SK-N-SH treated with all-trans-retinoic acid at 6 μM for 48 hours (cell line): ENCODE measurements around the gene CALM3.

ENCODE experiments used
- ATAC-seq: fragments of 200-7000 bp; cut with Tn5 transposase; 3 replicates; pipeline ENCODE4 v1.9.1; 2020; ENCODE audit warnings: mild to moderate bottlenecking, moderate library complexity
- ARNTL ChIP-seq: fragments of 450-650 bp; formaldehyde crosslinking; IDR thresholded peaks from 2 replicates; pipeline ENCODE4 v1.5.0; 2020; ENCODE audit warnings: low read depth, mild to moderate bottlenecking, moderate library complexity, borderline replicate concordance
- ESRRG ChIP-seq: fragments of 250-450 bp; sonication (Bioruptor Pico); IDR thresholded peaks from 2 replicates; pipeline ENCODE4 v1.6.1; 2021; ENCODE audit warnings: mild to moderate bottlenecking
- OSR1 ChIP-seq: fragments of 250-450 bp; sonication (Bioruptor Pico); IDR thresholded peaks from 2 replicates; pipeline ENCODE4 v1.8.0; 2022; ENCODE audit warnings: moderate library complexity, mild to moderate bottlenecking, inconsistent platforms
- PPARA ChIP-seq: fragments of 250-450 bp; sonication (Bioruptor Pico); IDR thresholded peaks from 2 replicates; pipeline ENCODE4 v1.5.0; 2020; ENCODE audit warnings: mild to moderate bottlenecking, borderline replicate concordance
- TCF4 ChIP-seq: fragments of 250-450 bp; sonication (Bioruptor Pico); IDR thresholded peaks from 2 replicates; pipeline ENCODE4 v1.8.0; 2021; ENCODE audit warnings: mild to moderate bottlenecking, moderate library complexity, borderline replicate concordance
- TOX ChIP-seq: fragments of 250-450 bp; sonication (Bioruptor Pico); IDR thresholded peaks from 2 replicates; pipeline ENCODE4 v1.8.0; 2021; ENCODE audit warnings: mild to moderate bottlenecking, moderate library complexity, borderline replicate concordance
- ZC3H10 ChIP-seq: fragments of 250-450 bp; sonication (Bioruptor Pico); IDR thresholded peaks from 2 replicates; pipeline ENCODE4 v1.5.1; 2021; ENCODE audit warnings: mild to moderate bottlenecking, moderate library complexity
- ZFP3 ChIP-seq: fragments of 250-450 bp; sonication (Bioruptor Pico); IDR thresholded peaks from 2 replicates; pipeline ENCODE4 v1.5.0; 2020; ENCODE audit warnings: mild to moderate bottlenecking, moderate library complexity
- ZFP30 ChIP-seq: fragments of 450-650 bp; formaldehyde crosslinking; IDR thresholded peaks from 2 replicates; pipeline ENCODE4 v1.5.0; 2022; ENCODE audit warnings: mild to moderate bottlenecking, moderate library complexity
- ZNF565 ChIP-seq: fragments of 450-650 bp; formaldehyde crosslinking; conservative IDR thresholded peaks from 2 replicates; pipeline ENCODE4 v1.5.0; 2020; ENCODE audit warnings: low read depth, mild to moderate bottlenecking, moderate library complexity
- ZNF70 ChIP-seq: fragments of 450-650 bp; formaldehyde crosslinking; IDR thresholded peaks from 2 replicates; pipeline ENCODE4 v1.5.0; 2020; ENCODE audit warnings: mild to moderate bottlenecking, moderate library complexity
- TF ChIP-seq, protein P1 (sequence below): fragments of 250-450 bp; sonication (Bioruptor Pico); IDR thresholded peaks from 2 replicates; pipeline ENCODE4 v1.5.0; 2020; ENCODE audit warnings: mild to moderate bottlenecking, moderate library complexity
- TF ChIP-seq, protein P2 (sequence below): fragments of 250-450 bp; sonication (Bioruptor Pico); IDR thresholded peaks from 2 replicates; pipeline ENCODE4 v1.8.0; 2020; ENCODE audit warnings: mild to moderate bottlenecking, moderate library complexity, borderline replicate concordance
- TF ChIP-seq, protein P3 (sequence below): fragments of 250-450 bp; sonication (Bioruptor Pico); IDR thresholded peaks from 2 replicates; pipeline ENCODE4 v1.5.1; 2020; ENCODE audit warnings: low read depth, mild to moderate bottlenecking, moderate library complexity
- TF ChIP-seq, protein P4 (sequence below): fragments of 250-450 bp; sonication (Bioruptor Pico); IDR thresholded peaks from 2 replicates; pipeline ENCODE4 v1.8.0; 2021; ENCODE audit warnings: low read depth, mild to moderate bottlenecking, moderate library complexity, borderline replicate concordance

The CALM3 gene

DNA sequence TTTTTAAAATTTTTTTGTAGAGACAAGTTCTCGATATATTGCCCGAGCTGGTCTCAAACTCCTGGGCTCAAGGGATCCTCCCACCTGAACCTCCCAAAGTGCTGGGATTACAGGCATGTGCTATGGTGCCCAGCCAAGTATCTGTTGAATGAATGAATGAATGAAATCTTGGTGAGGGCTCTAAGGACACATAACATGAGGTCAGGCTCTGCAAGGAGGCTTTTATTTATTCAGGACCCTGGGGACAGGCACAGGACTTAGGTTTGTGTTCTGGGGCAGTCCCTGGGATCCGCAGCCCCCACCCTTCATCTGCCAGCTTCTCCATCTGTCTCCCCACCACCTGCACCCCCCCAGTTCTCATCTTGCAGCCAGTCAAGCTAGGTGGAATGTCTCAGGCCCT lies 19.1 kb downstream of the CALM3 start:
- ATAC-seq, result no peak
- TF ChIP-seq ARNTL (CRISPR knock-in tag) (no peak), ZNF70 (peak; percentile 84), ZC3H10 (CRISPR knock-in tag) (no peak)

DNA sequence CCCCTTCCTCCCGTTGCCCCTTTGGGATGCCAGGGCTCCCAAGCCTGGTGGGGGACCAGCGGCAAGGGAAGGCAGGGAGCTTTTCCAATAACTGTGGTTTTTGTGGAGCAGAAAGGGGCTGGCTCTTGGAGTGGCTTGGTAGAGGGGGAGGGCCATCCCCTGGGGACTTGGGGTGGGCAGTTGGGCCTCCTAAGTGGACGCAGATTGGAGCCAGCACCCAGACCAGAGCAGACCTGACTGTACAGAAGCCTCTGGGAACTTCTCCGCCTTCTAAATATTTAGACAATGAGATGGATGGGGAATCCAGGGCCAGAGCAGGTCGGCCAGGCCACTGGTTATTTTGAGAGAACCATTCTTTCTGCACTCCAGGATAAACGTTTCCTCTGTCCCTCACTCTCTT lies 19.6 kb downstream of the CALM3 start:
- TF ChIP-seq ZFP30 (CRISPR knock-in tag) (no peak), ZNF565 (CRISPR knock-in tag) (no peak), TCF4 (CRISPR knock-in tag) (no peak), ESRRG (CRISPR knock-in tag) (no peak), ZFP3 (CRISPR knock-in tag) (no peak), ZNF70 (no peak), OSR1 (CRISPR knock-in tag) (no peak), PPARA (no peak)
- TF ChIP-seq, protein P1, sequence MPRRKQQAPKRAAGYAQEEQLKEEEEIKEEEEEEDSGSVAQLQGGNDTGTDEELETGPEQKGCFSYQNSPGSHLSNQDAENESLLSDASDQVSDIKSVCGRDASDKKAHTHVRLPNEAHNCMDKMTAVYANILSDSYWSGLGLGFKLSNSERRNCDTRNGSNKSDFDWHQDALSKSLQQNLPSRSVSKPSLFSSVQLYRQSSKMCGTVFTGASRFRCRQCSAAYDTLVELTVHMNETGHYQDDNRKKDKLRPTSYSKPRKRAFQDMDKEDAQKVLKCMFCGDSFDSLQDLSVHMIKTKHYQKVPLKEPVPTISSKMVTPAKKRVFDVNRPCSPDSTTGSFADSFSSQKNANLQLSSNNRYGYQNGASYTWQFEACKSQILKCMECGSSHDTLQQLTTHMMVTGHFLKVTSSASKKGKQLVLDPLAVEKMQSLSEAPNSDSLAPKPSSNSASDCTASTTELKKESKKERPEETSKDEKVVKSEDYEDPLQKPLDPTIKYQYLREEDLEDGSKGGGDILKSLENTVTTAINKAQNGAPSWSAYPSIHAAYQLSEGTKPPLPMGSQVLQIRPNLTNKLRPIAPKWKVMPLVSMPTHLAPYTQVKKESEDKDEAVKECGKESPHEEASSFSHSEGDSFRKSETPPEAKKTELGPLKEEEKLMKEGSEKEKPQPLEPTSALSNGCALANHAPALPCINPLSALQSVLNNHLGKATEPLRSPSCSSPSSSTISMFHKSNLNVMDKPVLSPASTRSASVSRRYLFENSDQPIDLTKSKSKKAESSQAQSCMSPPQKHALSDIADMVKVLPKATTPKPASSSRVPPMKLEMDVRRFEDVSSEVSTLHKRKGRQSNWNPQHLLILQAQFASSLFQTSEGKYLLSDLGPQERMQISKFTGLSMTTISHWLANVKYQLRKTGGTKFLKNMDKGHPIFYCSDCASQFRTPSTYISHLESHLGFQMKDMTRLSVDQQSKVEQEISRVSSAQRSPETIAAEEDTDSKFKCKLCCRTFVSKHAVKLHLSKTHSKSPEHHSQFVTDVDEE (CRISPR knock-in tag), result no peak
- TF ChIP-seq, protein P2, sequence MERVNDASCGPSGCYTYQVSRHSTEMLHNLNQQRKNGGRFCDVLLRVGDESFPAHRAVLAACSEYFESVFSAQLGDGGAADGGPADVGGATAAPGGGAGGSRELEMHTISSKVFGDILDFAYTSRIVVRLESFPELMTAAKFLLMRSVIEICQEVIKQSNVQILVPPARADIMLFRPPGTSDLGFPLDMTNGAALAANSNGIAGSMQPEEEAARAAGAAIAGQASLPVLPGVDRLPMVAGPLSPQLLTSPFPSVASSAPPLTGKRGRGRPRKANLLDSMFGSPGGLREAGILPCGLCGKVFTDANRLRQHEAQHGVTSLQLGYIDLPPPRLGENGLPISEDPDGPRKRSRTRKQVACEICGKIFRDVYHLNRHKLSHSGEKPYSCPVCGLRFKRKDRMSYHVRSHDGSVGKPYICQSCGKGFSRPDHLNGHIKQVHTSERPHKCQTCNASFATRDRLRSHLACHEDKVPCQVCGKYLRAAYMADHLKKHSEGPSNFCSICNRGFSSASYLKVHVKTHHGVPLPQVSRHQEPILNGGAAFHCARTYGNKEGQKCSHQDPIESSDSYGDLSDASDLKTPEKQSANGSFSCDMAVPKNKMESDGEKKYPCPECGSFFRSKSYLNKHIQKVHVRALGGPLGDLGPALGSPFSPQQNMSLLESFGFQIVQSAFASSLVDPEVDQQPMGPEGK (CRISPR knock-in tag), result no peak
- TF ChIP-seq, protein P3, sequence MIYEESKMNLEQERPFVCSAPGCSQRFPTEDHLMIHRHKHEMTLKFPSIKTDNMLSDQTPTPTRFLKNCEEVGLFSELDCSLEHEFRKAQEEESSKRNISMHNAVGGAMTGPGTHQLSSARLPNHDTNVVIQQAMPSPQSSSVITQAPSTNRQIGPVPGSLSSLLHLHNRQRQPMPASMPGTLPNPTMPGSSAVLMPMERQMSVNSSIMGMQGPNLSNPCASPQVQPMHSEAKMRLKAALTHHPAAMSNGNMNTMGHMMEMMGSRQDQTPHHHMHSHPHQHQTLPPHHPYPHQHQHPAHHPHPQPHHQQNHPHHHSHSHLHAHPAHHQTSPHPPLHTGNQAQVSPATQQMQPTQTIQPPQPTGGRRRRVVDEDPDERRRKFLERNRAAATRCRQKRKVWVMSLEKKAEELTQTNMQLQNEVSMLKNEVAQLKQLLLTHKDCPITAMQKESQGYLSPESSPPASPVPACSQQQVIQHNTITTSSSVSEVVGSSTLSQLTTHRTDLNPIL (CRISPR knock-in tag), result no peak
- TF ChIP-seq, protein P4, sequence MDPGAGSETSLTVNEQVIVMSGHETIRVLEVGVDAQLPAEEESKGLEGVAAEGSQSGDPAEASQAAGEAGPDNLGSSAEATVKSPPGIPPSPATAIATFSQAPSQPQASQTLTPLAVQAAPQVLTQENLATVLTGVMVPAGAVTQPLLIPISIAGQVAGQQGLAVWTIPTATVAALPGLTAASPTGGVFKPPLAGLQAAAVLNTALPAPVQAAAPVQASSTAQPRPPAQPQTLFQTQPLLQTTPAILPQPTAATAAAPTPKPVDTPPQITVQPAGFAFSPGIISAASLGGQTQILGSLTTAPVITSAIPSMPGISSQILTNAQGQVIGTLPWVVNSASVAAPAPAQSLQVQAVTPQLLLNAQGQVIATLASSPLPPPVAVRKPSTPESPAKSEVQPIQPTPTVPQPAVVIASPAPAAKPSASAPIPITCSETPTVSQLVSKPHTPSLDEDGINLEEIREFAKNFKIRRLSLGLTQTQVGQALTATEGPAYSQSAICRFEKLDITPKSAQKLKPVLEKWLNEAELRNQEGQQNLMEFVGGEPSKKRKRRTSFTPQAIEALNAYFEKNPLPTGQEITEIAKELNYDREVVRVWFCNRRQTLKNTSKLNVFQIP (CRISPR knock-in tag), result no peak
- no peak for ATAC-seq

DNA sequence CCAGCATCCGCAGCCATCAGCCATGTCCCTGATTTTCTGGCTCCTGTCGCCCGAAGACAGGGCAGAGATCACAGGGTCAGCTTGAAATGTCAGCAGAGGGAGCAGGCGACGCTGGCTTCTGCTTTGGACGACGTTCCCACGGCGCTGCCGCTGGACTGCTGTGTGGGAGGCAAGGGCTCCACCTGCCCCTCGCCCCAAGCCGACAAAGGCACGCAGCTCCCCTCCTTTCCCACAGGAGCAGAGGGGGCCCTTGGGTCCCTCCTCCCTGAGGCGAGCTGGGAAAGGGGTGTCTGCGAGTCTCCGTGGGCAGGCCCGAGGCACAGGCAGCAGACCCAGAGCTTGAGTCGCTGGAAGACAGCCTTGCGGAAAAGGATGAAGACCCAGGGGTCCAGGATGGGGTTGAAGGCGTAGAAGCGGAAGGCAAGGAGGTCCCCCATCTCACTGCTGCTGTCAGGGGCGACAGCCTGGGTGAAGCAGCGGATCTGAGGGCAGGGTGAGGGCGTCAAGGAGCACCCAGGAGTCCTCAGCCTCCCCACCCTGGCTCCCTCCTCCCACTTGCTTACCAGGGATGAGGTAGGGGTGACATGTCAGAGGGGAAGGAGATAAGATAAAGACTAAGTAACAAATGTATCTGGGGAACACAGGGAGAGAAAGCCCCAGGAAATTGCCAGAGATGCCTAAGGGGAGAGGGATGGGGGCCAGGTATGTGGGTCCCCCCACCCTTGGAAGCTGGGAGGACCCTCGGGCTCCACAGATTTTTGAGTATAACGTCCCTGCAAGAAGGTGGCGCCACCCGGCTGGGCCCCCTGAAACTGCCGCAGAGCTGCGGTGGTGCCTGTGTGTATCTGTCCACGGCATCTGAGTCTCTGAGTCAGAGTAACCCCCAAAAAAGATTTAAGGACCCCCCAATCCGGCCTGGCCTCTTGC lies 20.3 kb downstream of the CALM3 start:
- no peak for ATAC-seq
- no peak for TF ChIP-seq PPARA
- TF ChIP-seq ESRRG (CRISPR knock-in tag), result no peak
- TF ChIP-seq, protein P2 (CRISPR knock-in tag), result no peak
- TF ChIP-seq, protein P3 (CRISPR knock-in tag), result no peak
- TF ChIP-seq TOX (CRISPR knock-in tag), result no peak
- TF ChIP-seq, all 23 proteins: peak for 0
